Activated CD8-positive, alpha-beta memory T cell treated with anti-CD3 and anti-CD28 coated beads, Interleukin-2, amount 50 U/mL, for 24 hours (primary cell): Measurements from ENCODE around the gene SRGAP3.
"Not testable (repeated sequence)": the region's sequence is repeated elsewhere in the genome, so short reads cannot be mapped to it uniquely, and the experiment has no call there.

Source experiments
- DNase-seq: peaks from one replicate; pipeline ENCODE4 v3.0.0-alpha.2; 2020; ENCODE audit errors: extremely low read depth

The SRGAP3 gene

DNA sequence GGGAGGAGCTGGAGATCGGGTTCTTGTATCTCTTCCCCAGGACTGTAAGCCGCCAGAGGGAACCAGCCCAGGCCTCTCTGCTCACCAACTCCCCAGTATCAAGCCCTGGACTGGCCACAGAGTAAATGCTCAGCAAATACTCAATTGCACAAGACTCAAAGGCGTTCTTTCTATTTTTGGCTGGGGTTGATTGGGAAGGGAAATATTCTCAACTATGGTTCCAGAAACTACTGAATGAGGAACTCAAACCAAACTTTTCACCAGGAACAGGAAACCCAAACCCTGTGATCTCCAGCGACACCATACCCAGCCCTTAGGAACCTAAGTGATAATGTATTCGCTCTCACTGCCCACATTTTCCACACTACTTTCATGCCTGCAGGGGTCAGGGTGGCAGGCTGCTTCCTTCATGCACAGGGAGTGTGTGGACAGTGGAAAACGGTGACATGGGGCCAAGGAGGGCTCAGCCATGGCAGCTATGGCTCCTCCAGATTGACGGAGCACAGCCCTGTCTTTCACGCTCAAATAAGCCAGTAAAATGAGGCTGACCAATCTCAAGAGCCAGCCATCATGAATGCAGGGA is 161.5 kb downstream of the SRGAP3 start:
- no peak for DNase-seq

DNA sequence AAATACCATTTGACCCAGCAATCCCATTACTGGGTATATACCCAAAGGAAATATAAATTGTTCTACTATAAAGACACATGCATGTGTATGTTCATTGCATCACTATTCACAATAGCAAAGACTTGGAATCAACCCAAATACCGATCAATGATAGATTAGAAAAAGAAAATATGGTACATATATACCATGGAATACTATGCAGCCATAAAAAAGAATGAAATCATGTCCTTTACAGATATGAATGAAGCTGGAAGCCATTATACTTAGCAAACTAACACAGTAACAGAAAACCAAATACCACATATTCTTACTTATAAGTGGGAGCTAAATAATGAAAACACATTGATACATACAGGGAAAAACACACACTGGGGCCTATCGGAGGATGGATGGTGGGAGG is 164.0 kb downstream of the SRGAP3 start:
- not testable (repeated sequence) for DNase-seq

DNA sequence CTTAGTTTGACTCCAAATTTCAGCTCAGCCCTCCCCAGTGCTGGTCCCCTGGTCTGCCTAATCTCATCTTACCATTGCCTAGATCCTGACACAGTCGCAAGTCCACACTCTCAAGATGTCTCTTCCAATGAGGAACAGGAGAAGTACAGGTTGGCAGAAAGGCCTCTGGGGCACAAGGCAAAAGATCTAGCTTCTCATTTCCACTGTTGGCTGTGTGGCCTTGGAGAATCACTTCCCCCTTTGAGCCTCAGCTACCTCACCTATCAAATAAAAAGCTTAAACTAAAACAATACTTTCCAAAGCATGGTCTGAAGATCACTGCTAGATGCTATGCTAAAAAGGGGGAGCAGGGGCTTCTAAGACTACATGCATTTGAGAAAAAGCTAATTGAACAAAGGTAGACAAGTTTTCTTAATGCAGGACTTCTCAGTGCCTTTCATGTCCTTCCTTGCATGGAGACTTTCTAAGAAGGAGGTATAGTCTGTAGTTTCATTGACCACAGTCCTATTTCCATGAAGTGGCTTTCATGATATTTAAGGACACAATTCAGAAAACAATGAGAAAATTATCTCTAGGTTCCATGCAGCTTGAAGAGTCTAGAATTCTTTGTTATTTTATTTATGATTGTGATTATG is 168.1 kb downstream of the SRGAP3 start:
- no peak for DNase-seq

DNA sequence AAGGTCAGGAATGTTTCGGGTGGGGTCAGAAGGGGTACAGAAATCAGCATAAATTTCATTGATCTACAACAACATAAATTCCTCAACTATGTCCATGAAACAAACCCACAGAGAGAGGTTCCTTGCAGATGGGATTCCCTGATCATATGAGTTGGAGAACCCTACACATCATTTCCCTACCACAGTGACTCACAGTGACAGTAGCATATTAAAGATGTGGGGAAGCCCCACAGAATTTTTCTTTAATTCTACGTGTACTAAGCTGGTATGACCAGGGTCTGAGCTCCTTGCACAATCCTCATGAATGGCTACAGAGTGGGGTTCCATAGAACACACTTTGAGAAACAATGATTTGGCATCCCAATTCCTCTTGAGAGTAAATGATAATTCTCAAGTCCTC is 169.3 kb downstream of the SRGAP3 start:
- DNase-seq = no peak

DNA sequence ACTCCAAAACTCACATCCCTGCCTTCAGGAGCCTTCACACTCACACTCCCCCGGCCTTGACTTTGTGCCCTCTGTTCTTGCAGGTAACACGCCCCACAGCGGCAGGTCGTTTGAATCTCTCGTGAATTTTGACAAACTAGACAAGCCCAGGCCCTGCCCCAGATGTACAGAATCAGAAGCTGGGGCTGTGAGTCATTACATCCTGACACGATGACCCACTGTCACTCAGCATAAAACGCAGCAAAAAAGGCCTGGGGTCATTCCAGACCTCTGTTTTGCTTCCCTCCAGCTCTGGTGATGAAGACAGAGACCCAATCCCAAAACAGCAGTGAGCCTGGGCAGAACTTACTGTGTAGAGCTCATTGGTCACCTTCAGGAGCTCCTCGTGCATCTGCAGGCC is 169.8 kb downstream of the SRGAP3 start:
- DNase-seq = no peak

DNA sequence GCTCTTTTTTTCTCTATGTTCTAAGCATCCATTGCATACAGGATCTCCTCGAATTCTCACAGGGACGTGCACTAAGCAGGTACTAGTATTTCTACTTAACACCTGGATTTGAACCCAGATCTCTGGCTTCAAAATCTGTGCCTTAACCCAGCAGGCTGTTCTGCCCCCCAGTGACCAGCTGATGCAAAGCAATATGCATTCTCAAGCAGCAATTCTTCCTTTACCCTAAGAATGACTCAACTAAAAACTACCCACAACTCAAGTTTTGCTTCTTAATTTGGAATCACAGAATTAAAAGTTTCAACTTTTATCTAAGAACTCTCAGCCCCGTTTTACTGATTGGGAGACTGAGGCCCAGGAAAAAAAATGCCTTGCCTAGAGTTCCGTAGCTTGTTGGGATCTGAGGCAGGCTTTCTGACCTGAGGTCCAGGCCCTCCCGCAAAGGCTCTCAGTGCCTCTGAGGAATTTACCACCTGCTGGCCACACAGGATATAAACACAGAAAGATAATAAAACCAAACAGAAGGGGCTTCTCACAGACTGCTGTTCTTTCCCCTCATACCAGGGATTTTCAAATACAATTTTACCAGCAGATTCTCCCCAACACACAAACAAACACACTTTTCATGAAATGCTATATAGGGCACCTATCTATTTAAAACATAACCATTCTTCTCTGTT is 170.7 kb downstream of the SRGAP3 start:
- DNase-seq = no peak

DNA sequence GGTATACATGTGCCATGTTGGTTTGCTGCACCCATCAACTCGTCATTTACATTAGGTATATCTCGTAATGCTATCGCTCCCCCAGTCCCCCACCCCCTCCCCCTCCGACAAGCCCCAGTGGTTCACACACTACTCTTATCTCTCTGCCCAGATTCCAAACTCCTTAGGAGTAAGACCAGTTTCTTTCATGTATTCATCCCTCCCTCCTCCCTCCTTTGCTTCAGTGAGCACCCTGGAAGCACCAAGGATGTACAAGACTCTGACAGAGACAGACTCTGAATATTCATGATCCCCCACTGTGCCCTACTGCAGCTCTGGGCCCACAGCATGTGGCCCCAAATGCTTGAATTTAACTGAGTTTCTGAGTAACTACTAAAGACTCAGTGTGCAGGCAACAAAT is 172.4 kb downstream of the SRGAP3 start:
- DNase-seq = no peak

DNA sequence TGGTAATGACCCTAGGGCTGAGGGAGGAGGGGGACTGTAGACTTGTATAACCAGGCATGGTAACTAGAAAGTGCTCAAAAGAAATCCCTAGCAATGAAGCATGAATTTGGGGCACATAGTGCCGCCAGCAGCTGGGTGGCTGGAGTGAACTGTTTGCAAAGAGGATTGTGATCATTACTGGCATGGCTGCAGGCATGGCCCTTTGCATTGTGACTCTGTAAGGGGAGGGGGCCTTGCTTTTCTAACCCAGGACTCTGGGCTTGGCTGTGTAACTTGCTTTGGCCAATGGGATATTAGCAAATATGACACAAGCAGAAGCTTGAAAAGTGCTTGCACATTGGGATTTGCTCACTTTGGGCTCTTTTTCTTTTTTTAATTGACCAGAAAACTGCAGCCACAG is 173.7 kb downstream of the SRGAP3 start:
- no peak for DNase-seq

DNA sequence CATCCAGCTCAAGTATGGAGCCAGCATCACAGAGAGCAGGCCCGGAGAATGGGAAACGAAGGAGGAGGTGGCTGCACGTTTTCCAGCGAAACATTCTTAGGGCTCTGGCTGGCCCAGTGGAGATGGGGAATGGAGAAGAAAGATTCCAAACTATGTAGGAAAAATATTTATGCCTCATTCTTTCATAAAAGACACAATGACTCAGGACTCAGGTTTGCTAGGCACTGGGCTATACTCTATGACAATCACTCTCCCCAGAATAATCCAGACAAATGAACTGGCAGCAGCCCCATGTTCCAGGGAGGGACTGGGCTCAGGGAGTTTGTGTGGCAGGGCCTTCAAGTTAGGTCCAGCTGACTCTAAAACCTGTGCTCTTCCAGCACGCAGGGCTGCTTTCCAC is 175.4 kb downstream of the SRGAP3 start:
- DNase-seq = no peak

DNA sequence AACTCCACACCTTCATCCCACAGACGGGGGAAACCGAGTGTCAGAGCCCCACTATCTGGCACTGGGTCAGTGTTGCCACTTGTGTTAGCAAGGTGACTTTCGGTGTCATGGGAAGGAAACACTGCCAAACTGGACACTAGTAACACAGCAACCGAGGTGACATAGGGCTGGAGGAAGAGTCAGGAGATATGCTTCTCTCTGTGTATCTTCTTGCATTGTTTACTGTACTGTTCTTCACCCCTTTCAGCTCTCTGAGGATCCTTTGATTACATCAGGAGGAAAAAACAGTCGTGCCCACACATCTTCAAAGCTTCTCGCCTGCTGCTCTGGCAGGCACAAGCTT is 176.8 kb downstream of the SRGAP3 start:
- DNase-seq = no peak

DNA sequence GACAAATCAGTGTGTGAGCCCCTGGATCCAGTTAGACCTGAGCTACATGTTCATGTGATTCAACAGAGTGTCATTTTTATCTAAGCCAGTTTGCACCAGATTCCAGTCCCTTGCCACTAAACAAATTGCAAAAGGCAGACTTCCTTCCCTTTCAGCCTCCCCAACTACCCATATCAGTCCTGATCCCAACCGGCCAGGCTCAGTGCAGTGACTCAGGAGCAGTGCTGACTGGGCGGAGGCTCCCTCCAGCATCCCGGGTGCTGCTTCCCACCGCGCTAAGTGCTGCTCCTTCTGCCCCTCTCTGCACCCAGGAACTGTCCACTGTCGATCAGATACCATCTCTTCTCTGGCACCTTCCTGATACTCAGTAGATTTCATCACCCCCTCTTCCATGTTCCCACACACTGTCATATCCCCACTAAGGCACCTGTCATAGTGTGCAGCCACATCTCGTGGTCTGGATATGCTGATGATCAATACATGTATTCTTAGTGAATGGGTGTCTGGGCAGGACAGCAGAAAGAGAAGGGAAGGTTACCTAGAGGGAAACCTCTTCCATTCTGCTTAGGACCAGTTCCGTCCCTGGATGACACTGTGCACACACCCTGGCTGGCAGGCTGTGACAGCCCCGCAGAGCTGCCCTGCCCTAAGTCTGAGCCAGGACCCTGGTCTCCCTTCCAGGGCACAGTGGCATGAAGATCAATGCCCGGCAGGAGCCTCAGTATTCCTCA is 177.3 kb downstream of the SRGAP3 start:
- no peak for DNase-seq

DNA sequence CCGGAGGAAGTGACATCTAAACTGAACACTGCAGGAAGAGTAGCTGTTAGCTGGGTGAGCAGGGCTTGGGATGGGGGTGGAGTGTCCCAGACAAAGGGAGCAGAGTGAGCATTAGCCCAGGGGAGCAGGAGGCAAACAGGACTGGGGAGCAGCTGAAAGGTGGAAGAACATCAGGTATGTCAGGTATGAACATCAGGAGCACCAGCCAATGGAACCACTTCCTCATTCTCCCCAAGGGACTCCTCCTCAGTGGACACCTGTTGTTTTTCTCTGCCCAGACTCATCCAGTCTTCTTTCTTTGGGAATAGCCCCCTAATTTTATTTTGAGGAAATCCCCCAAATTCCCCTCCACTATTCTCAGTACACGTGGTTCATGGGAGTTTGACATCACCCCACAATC is 178.5 kb downstream of the SRGAP3 start:
- DNase-seq = no peak

DNA sequence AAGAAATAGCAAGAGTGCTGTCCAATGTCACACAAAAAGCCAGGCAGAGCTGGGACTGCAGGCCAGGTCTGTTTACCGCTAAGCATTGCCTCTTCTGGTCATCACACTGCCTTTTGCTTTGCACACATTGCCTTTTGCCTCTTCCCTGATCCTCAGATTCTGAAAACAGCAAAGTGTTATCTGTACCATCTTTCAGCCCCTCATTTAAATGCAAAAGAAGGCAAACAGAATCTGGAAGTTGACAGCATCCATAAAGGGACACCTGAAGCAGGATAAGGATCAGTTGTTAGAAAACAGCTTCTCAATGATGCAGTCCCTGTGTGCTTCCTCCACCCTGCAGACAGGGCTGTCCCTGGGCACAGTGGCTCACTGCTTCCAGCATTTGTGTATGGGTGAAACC is 179.5 kb downstream of the SRGAP3 start:
- DNase-seq = no peak

DNA sequence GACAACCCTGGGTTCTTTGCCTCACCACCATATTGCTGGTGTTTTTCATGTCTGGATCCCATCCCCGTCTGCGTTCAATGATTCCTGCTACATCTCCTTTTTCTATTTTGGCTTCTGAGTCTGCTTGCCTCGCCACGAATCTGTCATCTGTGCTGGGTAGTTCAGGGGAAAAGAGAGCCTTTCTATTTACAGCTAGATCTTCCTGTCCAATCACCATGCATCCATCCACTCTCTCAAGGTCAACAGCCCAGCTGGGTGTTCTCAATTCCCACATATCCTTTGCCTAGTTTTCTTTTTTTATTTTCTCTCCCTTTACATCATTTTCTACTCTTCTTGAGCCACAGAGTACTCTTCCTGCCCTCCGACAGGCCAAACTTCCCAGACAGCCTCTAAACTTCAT is 181.4 kb downstream of the SRGAP3 start:
- no peak for DNase-seq

DNA sequence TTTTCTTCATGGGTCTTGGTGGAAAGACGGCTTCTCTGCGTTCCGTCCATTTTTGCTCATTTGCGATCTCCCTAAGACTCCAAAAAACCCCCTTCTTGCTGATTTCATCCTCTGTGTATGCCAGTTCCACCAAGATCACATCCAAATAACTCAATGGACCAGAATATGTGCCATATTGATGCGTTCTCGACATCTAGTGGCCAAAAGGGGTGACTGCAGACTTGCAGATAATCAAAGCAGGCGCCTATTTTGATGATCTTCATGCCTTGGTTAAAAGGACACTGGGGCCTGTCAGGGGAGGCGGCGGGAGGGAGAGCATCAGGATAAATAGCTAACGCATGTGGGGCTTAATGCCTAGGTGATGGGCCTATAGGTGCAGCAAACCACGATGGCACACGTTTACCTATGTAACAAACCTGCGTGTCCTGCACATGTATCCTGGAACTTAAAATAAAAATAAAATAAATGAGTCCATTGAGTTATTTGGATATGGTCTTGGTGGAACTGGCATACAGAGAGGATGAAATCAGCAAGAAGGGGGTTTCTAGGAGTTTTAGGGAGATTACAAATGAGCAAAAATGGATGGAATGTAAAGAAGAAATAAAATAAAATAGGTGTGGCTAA is 182.0 kb downstream of the SRGAP3 start:
- no peak for DNase-seq

DNA sequence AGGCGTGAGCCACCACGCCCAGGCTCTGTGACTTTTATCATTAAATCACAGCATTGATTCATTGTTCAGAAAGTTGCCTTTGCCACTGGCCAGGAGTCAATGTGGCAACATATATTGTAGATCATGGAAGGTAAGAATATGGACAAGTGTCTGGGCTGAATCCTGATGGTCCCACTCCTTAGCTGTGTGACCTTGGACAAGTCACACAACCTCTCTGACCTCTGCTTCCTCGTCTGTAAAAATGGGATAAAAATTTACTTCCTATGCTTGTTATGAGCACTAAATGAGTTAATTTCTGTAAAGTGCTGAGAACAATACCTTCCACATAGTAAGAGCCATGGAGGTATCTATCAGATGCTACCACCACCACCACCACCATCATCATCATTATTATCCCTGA is 182.7 kb downstream of the SRGAP3 start:
- no peak for DNase-seq

DNA sequence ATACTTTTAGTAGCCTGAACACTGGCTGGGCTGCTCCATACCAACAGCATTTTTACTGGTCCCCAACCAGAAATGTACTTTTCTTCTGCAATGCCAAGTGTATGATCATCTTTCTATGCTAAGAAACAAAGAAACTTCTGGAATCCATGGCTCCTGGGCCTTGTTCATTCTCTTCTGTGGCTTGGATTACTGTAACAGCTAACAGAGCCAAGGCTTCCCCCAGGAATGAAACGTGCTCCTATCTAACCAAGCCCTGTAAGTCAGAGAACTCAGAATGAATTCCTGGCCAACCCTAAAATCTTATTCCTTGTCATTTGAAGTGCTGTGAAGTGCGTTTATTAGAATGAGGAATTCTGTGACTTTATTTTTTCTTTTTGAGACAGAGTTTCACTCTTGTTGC is 183.3 kb downstream of the SRGAP3 start:
- no peak for DNase-seq

DNA sequence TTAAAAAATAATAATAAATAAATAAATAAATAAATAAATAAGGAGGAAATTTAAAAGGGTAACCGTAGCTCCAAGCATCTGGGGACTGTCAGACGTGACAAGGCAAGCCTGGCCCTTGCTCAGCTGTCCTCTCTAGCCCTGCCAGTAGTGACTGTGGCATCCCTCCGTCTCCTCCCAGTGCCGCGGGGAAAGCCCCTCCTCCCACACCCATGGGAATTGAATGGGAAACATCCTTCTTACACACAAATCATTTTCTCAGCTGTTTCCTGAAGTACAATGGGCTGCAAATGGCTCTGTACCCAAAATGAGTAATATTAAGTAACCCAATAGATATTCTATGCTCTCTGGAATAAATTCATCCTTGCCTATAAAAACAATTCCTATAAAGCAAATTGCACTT is 184.6 kb downstream of the SRGAP3 start:
- no peak for DNase-seq

DNA sequence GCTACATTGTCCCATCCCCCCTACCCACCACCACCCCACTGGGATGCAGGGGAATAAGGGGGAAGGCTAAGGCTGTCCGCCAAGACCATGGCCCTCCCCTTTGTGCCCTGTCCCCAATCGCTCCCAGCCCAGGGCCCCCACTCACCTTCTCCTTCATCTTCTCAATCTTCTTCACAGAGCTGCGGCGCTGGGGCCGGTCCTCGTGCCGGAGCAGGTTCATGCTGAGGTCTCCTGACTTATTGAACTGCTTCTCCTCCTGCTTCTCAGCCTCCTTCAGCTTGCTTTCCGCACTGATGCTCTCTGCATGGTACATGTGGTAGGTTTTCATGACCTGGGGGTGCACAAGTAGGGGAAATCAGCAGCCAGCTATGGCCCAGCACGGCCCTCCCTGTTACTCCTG is 185.2 kb downstream of the SRGAP3 start:
- no peak for DNase-seq

DNA sequence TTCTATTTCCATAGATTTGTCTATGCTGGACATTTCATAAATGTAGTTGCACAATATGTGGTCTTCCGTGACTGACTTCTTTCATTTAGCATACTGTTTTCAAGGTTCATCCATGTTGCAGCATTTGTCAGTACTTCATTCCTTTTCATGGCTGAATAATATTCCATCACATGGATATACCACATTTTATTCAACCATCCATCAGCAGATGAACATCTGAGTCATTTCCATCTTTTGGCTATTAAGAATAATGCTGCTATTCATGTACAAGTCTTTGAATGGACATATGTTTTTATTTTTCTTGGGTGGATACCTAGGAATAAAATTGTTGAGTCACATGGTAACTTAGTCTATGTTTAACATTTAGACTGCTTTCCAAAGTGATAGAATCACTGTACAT is 186.9 kb downstream of the SRGAP3 start:
- no peak for DNase-seq

DNA sequence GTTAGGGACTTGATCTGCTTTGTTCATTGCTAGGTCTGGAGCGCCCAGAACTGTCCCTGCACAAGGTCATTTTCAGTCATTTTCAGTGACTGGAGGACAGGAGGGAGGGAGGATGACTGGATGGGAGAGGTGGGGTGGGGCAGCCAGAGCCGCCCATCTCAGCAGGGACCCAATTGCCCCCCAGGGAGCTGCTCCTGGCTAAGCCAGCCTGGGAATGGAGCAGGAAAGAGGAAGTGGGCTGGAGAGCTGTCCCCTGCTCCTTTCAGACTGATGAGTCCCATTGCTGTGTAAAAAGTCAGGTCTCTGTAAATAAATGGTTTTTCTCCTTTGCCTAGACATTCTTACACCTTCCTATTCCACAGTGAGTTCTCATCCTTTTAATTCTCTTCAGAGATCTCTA is 187.8 kb downstream of the SRGAP3 start:
- no peak for DNase-seq
